HFFc6 (cell line): ENCODE measurements around the gene BBC3. TPM values are rescaled to one million over a fixed set of nuclear protein-coding genes. Genes with fewer than 3 reads are reported as not detected.
A peak's percentile ranks its signal among the peaks of the same experiment; 100 is the strongest.

Source experiments
- DNase-seq: peaks from one replicate; pipeline ENCODE4 v3.0.0-alpha.2; 2018
- H3K27ac Mint-ChIP-seq: 2 replicates; pipeline ENCODE4 v1.8.0; 2020; ENCODE audit warnings: mild to moderate bottlenecking, mixed read lengths
- H3K27me3 Mint-ChIP-seq: 2 replicates; pipeline ENCODE4 v1.8.0; 2021; ENCODE audit warnings: mild to moderate bottlenecking, moderate library complexity, mixed read lengths; ENCODE audit not compliant: insufficient read depth
- H3K36me3 Mint-ChIP-seq: 2 replicates; pipeline ENCODE4 v1.8.0; 2021; ENCODE audit warnings: low read depth, mixed read lengths
- H3K4me1 Mint-ChIP-seq: 2 replicates; pipeline ENCODE4 v1.8.0; 2020; ENCODE audit warnings: low read depth, mixed read lengths
- H3K4me3 Mint-ChIP-seq: 2 replicates; pipeline ENCODE4 v1.8.0; 2020; ENCODE audit warnings: mild to moderate bottlenecking, moderate library complexity, mixed read lengths
- H3K9me3 Mint-ChIP-seq: 2 replicates; pipeline ENCODE4 v1.8.0; 2020; ENCODE audit warnings: mild to moderate bottlenecking, mixed read lengths
- CTCF ChIP-seq: fragments of 200-600 bp; sonication (generic); IDR thresholded peaks from 2 replicates; pipeline ENCODE4 v1.5.0; 2021; ENCODE audit warnings: antibody characterized with exemption, mild to moderate bottlenecking
- total RNA-seq, 6 experiments: library from RNA; stranded (reverse); fragmentation: NEBNext Ultra II Directional; extraction: Animal tissue kit (Norgen Biotek cat#: 25700); gene quantifications; 2 replicates in 1 of 6; 3 replicates in 5 of 6; pipeline ENCODE4 v1.2.3, GENCODE V29; 2021

Gene BBC3
- total RNA-seq, 6 experiments from 2014 or later: 8.6 to 10.9 (median 9.6) TPM

- Mint-ChIP-seq H3K36me3 (peaks cover 21% of the 10 kb centered on the region), H3K27ac (peak overlapping the region; percentile 38), H3K9me3 (no peaks in the 10 kb centered on the region), H3K4me1 (peaks cover 38% of the 10 kb centered on the region), H3K27me3 (peaks cover 1% of the 10 kb centered on the region; the same call in 1 of the 2 replicates), H3K4me3 (no peak overlapping the region)
- no peak for DNase-seq
- no peak for TF ChIP-seq CTCF
These were observed 42.4 kb downstream of the BBC3 start for GRCh38 chr19:47188507-47189033.

GRCh38 chr19:47187797-47188196 lies 43.2 kb downstream of the BBC3 start:
- Mint-ChIP-seq H3K27me3 (peaks cover 1% of the 10 kb centered on the region; the same call in 1 of the 2 replicates), H3K27ac (no peak overlapping the region), H3K9me3 (no peaks in the 10 kb centered on the region), H3K4me3 (no peak overlapping the region), H3K4me1 (peaks cover 38% of the 10 kb centered on the region), H3K36me3 (peaks cover 26% of the 10 kb centered on the region)
- no peak for DNase-seq
- no peak for TF ChIP-seq CTCF

- H3K36me3 Mint-ChIP-seq: peaks cover 26% of the 10 kb centered on the region
- H3K27ac Mint-ChIP-seq: no peak overlapping the region
- no peak for TF ChIP-seq CTCF
These were observed 43.7 kb downstream of the BBC3 start for GRCh38 chr19:47187335-47187655.

GRCh38 chr19:47186446-47187334 lies 44.3 kb downstream of the BBC3 start:
- Mint-ChIP-seq H3K27ac (no peak overlapping the region), H3K36me3 (peaks cover 26% of the 10 kb centered on the region), H3K4me3 (no peak overlapping the region), H3K4me1 (peaks cover 38% of the 10 kb centered on the region), H3K27me3 (peaks cover 3% of the 10 kb centered on the region; the same call in 1 of the 2 replicates), H3K9me3 (no peaks in the 10 kb centered on the region)
- TF ChIP-seq CTCF: no peak
- no peak for DNase-seq

More at GRCh38 chr19:47187335-47187655, 43.7 kb downstream of the BBC3 start:
- Mint-ChIP-seq H3K9me3 (no peaks in the 10 kb centered on the region), H3K27me3 (peaks cover 3% of the 10 kb centered on the region; the same call in 1 of the 2 replicates), H3K4me1 (peaks cover 38% of the 10 kb centered on the region), H3K4me3 (no peak overlapping the region)
- DNase-seq: no peak

GRCh38 chr19:47183601-47184000 lies 47.4 kb downstream of the BBC3 start:
- H3K27me3 Mint-ChIP-seq: peaks cover 1% of the 10 kb centered on the region; the same call in 1 of the 2 replicates
- TF ChIP-seq CTCF: no peak
- no peak overlapping the region for H3K27ac Mint-ChIP-seq
- H3K36me3 Mint-ChIP-seq: peaks cover 30% of the 10 kb centered on the region
- no peak for DNase-seq
- H3K4me1 Mint-ChIP-seq: peaks cover 13% of the 10 kb centered on the region
- H3K9me3 Mint-ChIP-seq: no peaks in the 10 kb centered on the region
- no peak overlapping the region for H3K4me3 Mint-ChIP-seq
